ENCODE measurements around the gene BRSK1. TPM values are rescaled to one million over a fixed set of nuclear protein-coding genes. Genes with fewer than 3 reads are reported as not detected.

BRSK1 gene
- total and polyA plus RNA-seq, 9 donors: 5.4 to 13.7 (median 10.4) TPM

GRCh38 chr19:55253842-55254624, 29.8 kb upstream of the BRSK1 start:
- WGBS (ENCODE audit: insufficient coverage): 53% methylated on average over 14 of the region's 23 CpGs
- H3K4me3 ChIP-seq (ENCODE audit: low read length): peak overlapping the region; percentile 2

GRCh38 chr19:55254625-55254977, 29.2 kb upstream of the BRSK1 start:
- H3K27ac ChIP-seq (ENCODE audit: low read length): peak overlapping the region; percentile 29
- peaks cover 37% of the 10 kb centered on the region for H3K4me1 ChIP-seq (ENCODE audit: control insufficient read depth, insufficient read depth, low read length)

More at GRCh38 chr19:55253842-55254624, 29.8 kb upstream of the BRSK1 start:
- Histone ChIP-seq H3K36me3 (ENCODE audit: control insufficient read depth, insufficient read depth, low read length) (peaks cover 12% of the 10 kb centered on the region), H3K27me3 (ENCODE audit: control insufficient read depth, insufficient read depth, low read length) (no peaks in the 10 kb centered on the region), H3K9me3 (replicated peaks; ENCODE audit: control insufficient read depth, low read depth, low read length) (no peaks in the 10 kb centered on the region), H3K4me1 (ENCODE audit: control insufficient read depth, insufficient read depth, low read length) (peaks cover 36% of the 10 kb centered on the region), H3K27ac (ENCODE audit: low read length) (peak overlapping the region; percentile 29)
- DNase-seq: peak; percentile 39

GRCh38 chr19:55255618-55256423, 28.0 kb upstream of the BRSK1 start:
- H3K27ac ChIP-seq (ENCODE audit: low read length): no peak overlapping the region
- 61% methylated on average over 17 of the region's 17 CpGs for WGBS (ENCODE audit: insufficient coverage)
- peaks cover 7% of the 10 kb centered on the region for H3K36me3 ChIP-seq (ENCODE audit: control insufficient read depth, insufficient read depth, low read length)
- H3K27me3 ChIP-seq (ENCODE audit: control insufficient read depth, insufficient read depth, low read length): no peaks in the 10 kb centered on the region
- peak overlapping the region; percentile 9 for H3K4me3 ChIP-seq (ENCODE audit: low read length)
- no peak for DNase-seq
- no peaks in the 10 kb centered on the region for H3K9me3 ChIP-seq (replicated peaks; ENCODE audit: control insufficient read depth, low read depth, low read length)
- H3K4me1 ChIP-seq (ENCODE audit: control insufficient read depth, insufficient read depth, low read length): peaks cover 41% of the 10 kb centered on the region

More at GRCh38 chr19:55254625-55254977, 29.2 kb upstream of the BRSK1 start:
- Histone ChIP-seq H3K4me3 (ENCODE audit: low read length) (peak overlapping the region; percentile 2), H3K9me3 (replicated peaks; ENCODE audit: control insufficient read depth, low read depth, low read length) (no peaks in the 10 kb centered on the region), H3K27me3 (ENCODE audit: control insufficient read depth, insufficient read depth, low read length) (no peaks in the 10 kb centered on the region), H3K36me3 (ENCODE audit: control insufficient read depth, insufficient read depth, low read length) (peaks cover 12% of the 10 kb centered on the region)
- WGBS (ENCODE audit: insufficient coverage): 38% methylated on average over 5 of the region's 6 CpGs
- DNase-seq: no peak

- H3K27ac ChIP-seq (ENCODE audit: low read length): no peak overlapping the region
These were observed 27.0 kb upstream of the BRSK1 start for GRCh38 chr19:55256562-55257460.

GRCh38 chr19:55257461-55258420, 26.1 kb upstream of the BRSK1 start:
- H3K9me3 ChIP-seq (replicated peaks; ENCODE audit: control insufficient read depth, low read depth, low read length): no peaks in the 10 kb centered on the region
- peaks cover 41% of the 10 kb centered on the region for H3K4me1 ChIP-seq (ENCODE audit: control insufficient read depth, insufficient read depth, low read length)
- WGBS (ENCODE audit: insufficient coverage): 3% methylated on average over 51 of the region's 51 CpGs
- DNase-seq: peak; percentile 33
- no peaks in the 10 kb centered on the region for H3K27me3 ChIP-seq (ENCODE audit: control insufficient read depth, insufficient read depth, low read length)
- H3K36me3 ChIP-seq (ENCODE audit: control insufficient read depth, insufficient read depth, low read length): peaks cover 8% of the 10 kb centered on the region
- peak overlapping the region; percentile 88 for H3K4me3 ChIP-seq (ENCODE audit: low read length)
- peak overlapping the region; percentile 67 for H3K27ac ChIP-seq (ENCODE audit: low read length)

More at GRCh38 chr19:55256562-55257460, 27.0 kb upstream of the BRSK1 start:
- Histone ChIP-seq H3K9me3 (replicated peaks; ENCODE audit: control insufficient read depth, low read depth, low read length) (no peaks in the 10 kb centered on the region), H3K36me3 (ENCODE audit: control insufficient read depth, insufficient read depth, low read length) (peaks cover 4% of the 10 kb centered on the region), H3K4me1 (ENCODE audit: control insufficient read depth, insufficient read depth, low read length) (peaks cover 41% of the 10 kb centered on the region), H3K27me3 (ENCODE audit: control insufficient read depth, insufficient read depth, low read length) (no peaks in the 10 kb centered on the region), H3K4me3 (ENCODE audit: low read length) (peak overlapping the region; percentile 88)
- DNase-seq: no peak
- WGBS (ENCODE audit: insufficient coverage): 61% methylated on average over 8 of the region's 22 CpGs

GRCh38 chr19:55258476-55258827, 25.3 kb upstream of the BRSK1 start:
- Histone ChIP-seq H3K4me1 (ENCODE audit: control insufficient read depth, insufficient read depth, low read length) (peaks cover 41% of the 10 kb centered on the region), H3K27me3 (ENCODE audit: control insufficient read depth, insufficient read depth, low read length) (no peaks in the 10 kb centered on the region), H3K36me3 (ENCODE audit: control insufficient read depth, insufficient read depth, low read length) (peaks cover 9% of the 10 kb centered on the region), H3K9me3 (replicated peaks; ENCODE audit: control insufficient read depth, low read depth, low read length) (no peaks in the 10 kb centered on the region), H3K4me3 (ENCODE audit: low read length) (peak overlapping the region; percentile 88), H3K27ac (ENCODE audit: low read length) (peak overlapping the region; percentile 94)
- no peak for DNase-seq
- under 1% methylated on average over 51 of the region's 53 CpGs for WGBS (ENCODE audit: insufficient coverage)

GRCh38 chr19:55258828-55259539, 24.8 kb upstream of the BRSK1 start, which contains the start of gene PPP6R1:
Gene PPP6R1, minus strand, starts transcription at chr19:55259017. Its CDS starts 11,914 bp downstream, at chr19:55247103.
- DNase-seq: peak; percentile 100
- Histone ChIP-seq H3K36me3 (ENCODE audit: control insufficient read depth, insufficient read depth, low read length) (peaks cover 9% of the 10 kb centered on the region), H3K27me3 (ENCODE audit: control insufficient read depth, insufficient read depth, low read length) (no peaks in the 10 kb centered on the region), H3K9me3 (replicated peaks; ENCODE audit: control insufficient read depth, low read depth, low read length) (no peaks in the 10 kb centered on the region), H3K27ac (ENCODE audit: low read length) (peak within 1 kb of the TSS; percentile 94), H3K4me1 (ENCODE audit: control insufficient read depth, insufficient read depth, low read length) (peaks cover 37% of the 10 kb centered on the region), H3K4me3 (ENCODE audit: low read length) (peak within 1 kb of the TSS; percentile 88)
- under 1% methylated on average over 60 of the region's 76 CpGs for WGBS (ENCODE audit: insufficient coverage)

GRCh38 chr19:55259540-55260210, 24.1 kb upstream of the BRSK1 start:
- DNase-seq: no peak
- H3K27ac ChIP-seq (ENCODE audit: low read length): peak overlapping the region; percentile 88
- no peaks in the 10 kb centered on the region for H3K9me3 ChIP-seq (replicated peaks; ENCODE audit: control insufficient read depth, low read depth, low read length)
- H3K36me3 ChIP-seq (ENCODE audit: control insufficient read depth, insufficient read depth, low read length): peaks cover 9% of the 10 kb centered on the region
- H3K4me1 ChIP-seq (ENCODE audit: control insufficient read depth, insufficient read depth, low read length): peaks cover 33% of the 10 kb centered on the region
- H3K27me3 ChIP-seq (ENCODE audit: control insufficient read depth, insufficient read depth, low read length): no peaks in the 10 kb centered on the region
- WGBS (ENCODE audit: insufficient coverage): 38% methylated on average over 20 of the region's 29 CpGs
- peak overlapping the region; percentile 29 for H3K4me3 ChIP-seq (ENCODE audit: low read length)

All from muscle of leg (tissue), 11 donors.